ENCODE measurements around the gene PRSS50. TPM values are rescaled to one million over a fixed set of nuclear protein-coding genes. Genes with fewer than 3 reads are reported as not detected.

Gene PRSS50
- total RNA-seq, 1 experiment from 2014 or later, result not detected

GRCh38 chr3:46670000-46670890, 47.4 kb downstream of the PRSS50 start:
- no peak for DNase-seq (ENCODE audit: low read depth)

GRCh38 chr3:46669191-46669999, 48.3 kb downstream of the PRSS50 start:
- DNase-seq (ENCODE audit: low read depth), result no peak

- DNase-seq (ENCODE audit: low read depth), result no peak
Observed at GRCh38 chr3:46668591-46668990, 49.1 kb downstream of the PRSS50 start.

GRCh38 chr3:46668116-46668515, 49.6 kb downstream of the PRSS50 start:
- no peak for DNase-seq (ENCODE audit: low read depth)

- DNase-seq (ENCODE audit: low read depth), result no peak
Observed at GRCh38 chr3:46667657-46668056, 50.0 kb downstream of the PRSS50 start.

- DNase-seq (ENCODE audit: low read depth), result no peak
Observed at GRCh38 chr3:46667061-46667621, 50.5 kb downstream of the PRSS50 start.

GRCh38 chr3:46666453-46666845, 51.2 kb downstream of the PRSS50 start:
- no peak for DNase-seq (ENCODE audit: low read depth)

GRCh38 chr3:46665763-46666452, 51.8 kb downstream of the PRSS50 start:
- no peak for DNase-seq (ENCODE audit: low read depth)

GRCh38 chr3:46664971-46665762, 52.5 kb downstream of the PRSS50 start:
- DNase-seq (ENCODE audit: low read depth), result no peak

- DNase-seq (ENCODE audit: low read depth), result no peak
Observed at GRCh38 chr3:46664188-46664970, 53.3 kb downstream of the PRSS50 start.

- DNase-seq (ENCODE audit: low read depth), result peak; percentile 73
Observed at GRCh38 chr3:46663591-46664135, 54.0 kb downstream of the PRSS50 start.

GRCh38 chr3:46662771-46663551, 54.7 kb downstream of the PRSS50 start:
- peak; percentile 55 for DNase-seq (ENCODE audit: low read depth)

Other genes starting within 250 kb of the PRSS50 start
- gene RTP3, start 219.9 kb downstream of the PRSS50 start, total RNA-seq (2014; rRNA removed; shearing (Covaris generic)), result 0.20 and 0.81 TPM in 2 replicates
- 0.17 and 1.1 TPM in 2 replicates for gene LRRC2, start 151.6 kb downstream of the PRSS50 start, total RNA-seq (2014; rRNA removed; shearing (Covaris generic))
- gene FAM240A, start 105.3 kb downstream of the PRSS50 start, total RNA-seq (2014; rRNA removed; shearing (Covaris generic)), result not detected in 2 replicates
- 2.5 and 3.6 TPM in 2 replicates for gene ALS2CL, start 24.2 kb downstream of the PRSS50 start, total RNA-seq (2014; rRNA removed; shearing (Covaris generic))
- gene TMIE, start 16.5 kb downstream of the PRSS50 start, total RNA-seq (2014; rRNA removed; shearing (Covaris generic)), result 0.22 TPM in 1 of 2 replicates, not detected in the other
- gene MYL3, start 145.6 kb upstream of the PRSS50 start, total RNA-seq (2014; rRNA removed; shearing (Covaris generic)), result 2.6 TPM in 1 of 2 replicates, not detected in the other
- gene PTH1R, start 159.9 kb upstream of the PRSS50 start, total RNA-seq (2014; rRNA removed; shearing (Covaris generic)), result 0.49 and 1.4 TPM in 2 replicates

Measured in M059J (cell line).